BJ (cell line): ENCODE data around the gene JHY. TPM values are rescaled to one million over a fixed set of nuclear protein-coding genes. Genes with fewer than 3 reads are reported as not detected.

Experiments
- CTCF ChIA-PET: fragments of 350-600 bp; formaldehyde crosslinking; extraction: SDS; loops from one replicate; lab custom pipeline; 2021; ENCODE audit warnings: antibody characterized with exemption, inconsistent platforms; lab: Yijun Ruan, JAX
- POLR2A ChIA-PET: fragments of 300-600 bp; sonication (Branson Sonifier 250); formaldehyde crosslinking; extraction: SDS; loops from one replicate; lab custom pipeline; 2021; ENCODE audit warnings: antibody characterized with exemption; lab: Charles Lee
- DNase-seq: peaks from one replicate; pipeline ENCODE4 v3.0.0-alpha.2; 2011; ENCODE audit warnings: low read depth
- H3K27me3 ChIP-seq: 2 replicates; pipeline ENCODE4 v1.6.0; 2011; ENCODE audit warnings: low read length; ENCODE audit not compliant: control insufficient read depth, insufficient read depth
- H3K36me3 ChIP-seq: 2 replicates; pipeline ENCODE4 v1.5.1; 2011; ENCODE audit warnings: low read length; ENCODE audit not compliant: control insufficient read depth, insufficient read depth
- H3K4me3 ChIP-seq: 2 replicates; pipeline ENCODE4 v1.5.1; 2011; ENCODE audit warnings: low read depth, mild to moderate bottlenecking, control low read depth, low read length
- CTCF ChIP-seq: IDR thresholded peaks from 2 replicates; pipeline ENCODE4 v1.5.1; 2011; ENCODE audit warnings: low read depth, mild to moderate bottlenecking, control low read depth, inconsistent platforms, low read length, moderate library complexity; ENCODE audit not compliant: insufficient read depth
- polyA plus RNA-seq: library from polyadenylated mRNA; depleted of rRNA; stranded (reverse); fragments of >200 nt; gene quantifications from 2 replicates; pipeline ENCODE4 v1.2.3, GENCODE V29; 2011

JHY gene
- polyA plus RNA-seq, 1 experiment, result 4.4 TPM

DNA sequence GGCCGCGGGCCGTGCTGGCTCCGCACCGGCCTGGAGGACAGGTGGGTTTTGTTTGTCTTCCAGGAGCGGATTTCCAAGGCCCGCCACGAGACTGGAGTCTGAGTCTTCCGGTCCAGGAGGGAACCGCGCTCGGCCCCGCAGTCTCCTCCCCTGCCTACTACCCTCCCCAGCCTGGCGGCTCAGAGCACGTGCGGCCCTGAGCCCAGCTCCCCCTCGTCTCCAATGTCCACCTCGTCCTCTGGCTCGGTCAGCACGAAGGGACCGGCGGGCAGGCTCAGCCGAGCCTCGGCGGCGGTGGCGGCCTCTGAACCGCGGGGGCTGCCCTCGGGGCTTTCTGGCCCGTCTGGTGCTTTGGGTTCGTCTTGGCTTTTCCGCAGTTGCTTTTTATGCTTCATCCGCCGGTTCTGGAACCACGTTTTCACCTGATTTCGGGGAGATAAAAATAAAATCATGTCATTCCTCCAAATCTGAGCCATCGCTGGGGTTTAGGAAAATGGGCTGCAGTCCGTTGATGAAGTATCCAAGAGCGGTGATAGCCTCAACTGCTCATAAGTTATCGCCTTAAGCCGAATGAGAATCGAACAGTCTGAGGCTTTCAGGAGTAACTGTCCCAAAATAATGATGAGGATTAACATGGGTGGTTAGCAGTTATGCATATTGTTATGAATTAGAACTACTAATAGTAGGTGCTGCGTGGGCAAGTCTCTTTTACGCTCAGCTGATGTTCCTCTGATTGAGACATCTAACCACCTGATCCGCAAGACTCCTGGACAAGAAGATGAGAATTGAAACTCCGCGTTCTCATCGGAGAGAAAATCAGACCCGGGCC lies 95.1 kb downstream of the JHY start:
- ChIA-PET CTCF (no interaction called here), POLR2A (no interaction called here)
- H3K4me3 ChIP-seq, result no peak overlapping the region
- H3K27me3 ChIP-seq, result peaks cover 60% of the 10 kb centered on the region
- no peak for DNase-seq
- no peak for TF ChIP-seq CTCF
- no peaks in the 10 kb centered on the region for H3K36me3 ChIP-seq

DNA sequence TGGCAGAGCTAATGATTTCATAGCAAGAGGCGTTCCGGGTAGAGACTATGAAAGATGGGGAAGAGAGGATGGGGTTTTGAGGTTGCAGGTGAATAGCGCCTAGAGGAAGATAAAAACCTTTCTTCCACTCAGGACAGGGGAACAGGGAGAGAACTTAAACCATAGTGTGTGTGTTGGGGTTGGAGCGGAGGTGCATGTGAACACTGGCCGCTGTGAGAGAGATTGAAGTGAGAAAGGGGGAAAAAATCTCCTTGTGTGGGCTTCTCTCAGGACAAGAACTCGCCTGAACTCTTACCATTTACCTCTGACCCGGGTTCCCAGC lies 95.7 kb downstream of the JHY start:
- no peak for DNase-seq
- Histone ChIP-seq H3K4me3 (no peak overlapping the region), H3K27me3 (peaks cover 60% of the 10 kb centered on the region), H3K36me3 (no peaks in the 10 kb centered on the region)
- ChIA-PET POLR2A (no interaction called here), CTCF (no interaction called here)
- TF ChIP-seq CTCF, result no peak

DNA sequence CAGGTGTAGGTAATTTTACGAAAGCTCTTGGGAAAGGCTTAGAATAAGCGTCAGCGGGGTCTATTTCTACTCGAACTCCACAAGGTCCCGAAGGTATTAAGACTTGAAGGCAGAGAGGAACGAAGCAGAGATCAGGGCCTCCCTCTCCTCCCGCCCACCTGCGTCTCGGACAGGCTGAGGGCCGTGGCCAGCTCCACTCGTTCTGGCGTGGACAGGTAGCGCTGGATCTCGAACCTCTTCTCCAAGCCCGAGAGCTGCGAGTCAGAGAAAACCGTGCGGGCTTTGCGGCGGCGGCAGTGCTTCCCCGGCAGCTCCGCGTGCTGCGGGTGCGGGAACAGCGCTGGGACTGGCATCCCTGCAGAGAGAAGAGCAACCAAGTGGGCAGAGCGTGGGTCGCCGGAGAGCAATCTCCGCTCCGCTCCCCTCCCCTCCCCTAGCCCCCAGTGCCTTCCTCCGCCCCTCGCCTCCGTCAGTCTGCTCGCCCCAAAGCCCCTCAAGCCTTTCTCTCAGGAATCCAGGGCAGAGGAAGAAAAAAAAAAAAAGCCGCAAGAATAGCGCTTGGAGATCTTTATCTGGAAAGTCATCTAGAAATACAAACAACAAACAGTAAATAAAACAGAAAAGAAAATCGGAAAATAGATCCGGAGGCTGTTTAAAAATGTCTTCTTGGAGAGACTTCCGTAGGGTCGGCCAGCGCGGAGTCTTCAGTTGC lies 96.7 kb downstream of the JHY start:
- ChIA-PET CTCF (interaction anchor here (0.5 to 1.5 kb wide), 3 partner anchors 44 to 1536 kb away, joined by 3 read pairs; no protein-coding TSS in a partner anchor), POLR2A (no interaction called here)
- H3K36me3 ChIP-seq, result no peaks in the 10 kb centered on the region
- DNase-seq, result no peak
- peaks cover 64% of the 10 kb centered on the region for H3K27me3 ChIP-seq
- H3K4me3 ChIP-seq, result no peak overlapping the region
- TF ChIP-seq CTCF, result no peak

DNA sequence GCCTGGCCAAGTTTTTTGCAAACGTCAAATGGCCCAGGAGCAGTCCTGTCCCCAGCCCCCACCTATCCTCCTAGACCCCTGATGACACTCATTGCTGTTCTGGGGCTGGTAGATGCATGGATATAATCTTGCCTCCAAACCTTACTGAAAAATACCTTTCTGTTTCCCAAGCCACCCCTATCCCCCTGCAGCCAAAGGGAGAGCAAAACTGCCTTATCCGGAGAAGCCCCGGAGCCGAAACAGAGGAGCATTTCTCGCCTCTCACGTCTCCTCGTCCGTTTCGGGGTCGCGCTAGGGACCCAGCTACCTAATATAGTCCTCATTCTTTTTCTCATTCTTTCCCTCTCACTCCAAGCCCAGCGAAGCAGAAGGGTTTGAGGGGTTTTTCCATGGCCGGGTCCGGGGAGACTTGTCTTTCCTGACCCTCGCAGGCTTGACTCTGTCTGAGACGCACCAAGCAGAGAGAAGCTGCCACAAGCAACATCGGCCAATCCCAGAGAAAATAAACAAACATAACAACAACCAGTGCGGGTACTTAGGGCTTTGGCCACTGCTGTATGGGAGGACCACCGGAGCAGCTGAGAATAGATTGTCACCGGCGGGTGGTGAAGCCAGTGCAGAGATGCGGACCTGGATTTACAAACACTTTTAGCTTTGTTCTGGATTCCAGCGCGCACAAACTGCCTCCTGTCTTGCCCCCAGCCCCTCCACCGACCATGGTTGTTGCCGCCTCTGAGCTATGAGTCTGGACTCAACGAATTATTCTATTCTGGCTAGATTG lies 97.4 kb downstream of the JHY start:
- no peak overlapping the region for H3K4me3 ChIP-seq
- DNase-seq, result no peak
- ChIA-PET POLR2A (no interaction called here), CTCF (interaction anchor here (1.5 kb wide), 1 partner anchor 43 kb away, joined by 3 read pairs; no protein-coding TSS in a partner anchor)
- TF ChIP-seq CTCF, result no peak
- no peaks in the 10 kb centered on the region for H3K36me3 ChIP-seq
- peaks cover 68% of the 10 kb centered on the region for H3K27me3 ChIP-seq
